ENCODE data around the gene EID2. TPM values are rescaled to one million over a fixed set of nuclear protein-coding genes. Genes with fewer than 3 reads are reported as not detected.

The EID2 gene
- total RNA-seq, 2 experiments from 2014 or later = 17.3 to 22.9 TPM

GRCh38 chr19:39489756-39490155 is 50.2 kb downstream of the EID2 start:
- ChIA-PET CTCF (ENCODE audit: unreplicated experiment) (no interaction called here), POLR2A (no interaction called here)
- no peaks in the 10 kb centered on the region for H3K79me2 ChIP-seq (ENCODE audit: insufficient read depth, low read depth, low read length)
- no peak for DNase-seq (ENCODE audit: low spot score)
- H3K9me3 ChIP-seq (ENCODE audit: low read length) = no peaks in the 10 kb centered on the region
- H3K4me3 ChIP-seq (ENCODE audit: low read depth, low read length, poor library complexity, severe bottlenecking) = no peak overlapping the region
- TF ChIP-seq CTCF (conservative IDR thresholded peaks at IDR 0.05; ENCODE audit: low read length) = no peak
- no peak for TF ChIP-seq EZH2phosphoT487 (IDR thresholded peaks at IDR 0.05; ENCODE audit: borderline replicate concordance, low read depth, low read length)
- BruUV-seq (replicated peaks) = no TSS peak
- no peaks in the 10 kb centered on the region for H3K4me1 ChIP-seq (ENCODE audit: insufficient read depth, low read length, poor library complexity, severe bottlenecking)
- intact Hi-C loops (cut with micrococcal nuclease; ENCODE audit: unreplicated experiment) = no loop called here
- no peak overlapping the region for H3K4me2 ChIP-seq (ENCODE audit: low read length)
- peaks cover 69% of the 10 kb centered on the region for H3K36me3 ChIP-seq (ENCODE audit: insufficient read depth, low read length)
- H3K27ac ChIP-seq (ENCODE audit: low read depth, low read length, poor library complexity, severe bottlenecking) = no peak overlapping the region
- no peak overlapping the region for H2AFZ ChIP-seq (ENCODE audit: low read length)
- H3K9me2 ChIP-seq (ENCODE audit: insufficient read depth, low read length) = no peaks in the 10 kb centered on the region
- no peaks in the 10 kb centered on the region for H4K20me1 ChIP-seq (ENCODE audit: insufficient read depth, low read length)

Small RNA genes lying within 50 kb of the gene (small RNA-seq; reads per million reads assigned to genes)
- gene RPS29P24 = not detected

Other genes with a start within 250 kb of the EID2 start
- gene IFNL1, start 243.8 kb downstream of the EID2 start, total RNA-seq (2014; rRNA removed; shearing (Covaris generic)) = not detected in 2 replicates
- gene IFNL1, start 243.8 kb downstream of the EID2 start, total RNA-seq (2022) = not detected in 2 replicates
- gene LRFN1, start 219.3 kb downstream of the EID2 start, total RNA-seq (2014; rRNA removed; shearing (Covaris generic)) = 1.2 and 2.0 TPM in 2 replicates
- 2.8 and 3.6 TPM in 2 replicates for gene LRFN1, start 219.3 kb downstream of the EID2 start, total RNA-seq (2022)
- gene GMFG, start 204.1 kb downstream of the EID2 start, total RNA-seq (2014; rRNA removed; shearing (Covaris generic)) = 135 and 183 TPM in 2 replicates
- gene GMFG, start 204.1 kb downstream of the EID2 start, total RNA-seq (2022) = 230 and 314 TPM in 2 replicates
- 46.2 and 59.4 TPM in 2 replicates for gene SAMD4B, start 197.7 kb downstream of the EID2 start, total RNA-seq (2014; rRNA removed; shearing (Covaris generic))
- 60.0 and 68.8 TPM in 2 replicates for gene SAMD4B, start 197.7 kb downstream of the EID2 start, total RNA-seq (2022)
- 33.1 and 35.4 TPM in 2 replicates for gene PAF1, start 149.1 kb downstream of the EID2 start, total RNA-seq (2014; rRNA removed; shearing (Covaris generic))
- gene PAF1, start 149.1 kb downstream of the EID2 start, total RNA-seq (2022) = 45.9 and 46.8 TPM in 2 replicates
- gene MED29, start 148.8 kb downstream of the EID2 start, total RNA-seq (2014; rRNA removed; shearing (Covaris generic)) = 15.7 and 28.3 TPM in 2 replicates
- gene MED29, start 148.8 kb downstream of the EID2 start, total RNA-seq (2022) = 31.2 and 31.3 TPM in 2 replicates
- gene ZFP36, start 133.3 kb downstream of the EID2 start, total RNA-seq (2014; rRNA removed; shearing (Covaris generic)) = 19.4 and 21.8 TPM in 2 replicates
- gene ZFP36, start 133.3 kb downstream of the EID2 start, total RNA-seq (2022) = 55.9 and 57.2 TPM in 2 replicates
- gene PLEKHG2, start 127.5 kb downstream of the EID2 start, total RNA-seq (2014; rRNA removed; shearing (Covaris generic)) = 28.3 and 30.4 TPM in 2 replicates
- gene PLEKHG2, start 127.5 kb downstream of the EID2 start, total RNA-seq (2022) = 65.9 and 68.2 TPM in 2 replicates
- 538 and 634 TPM in 2 replicates for gene RPS16, start 104.2 kb downstream of the EID2 start, total RNA-seq (2014; rRNA removed; shearing (Covaris generic))
- 3,661 and 4,044 TPM in 2 replicates for gene RPS16, start 104.2 kb downstream of the EID2 start, total RNA-seq (2022)
- 70.1 and 74.6 TPM in 2 replicates for gene SUPT5H, start 94.6 kb downstream of the EID2 start, total RNA-seq (2014; rRNA removed; shearing (Covaris generic))
- 168 and 175 TPM in 2 replicates for gene SUPT5H, start 94.6 kb downstream of the EID2 start, total RNA-seq (2022)
- gene TIMM50, start 59.3 kb downstream of the EID2 start, total RNA-seq (2014; rRNA removed; shearing (Covaris generic)) = 98.1 and 116 TPM in 2 replicates
- 91.1 and 93.2 TPM in 2 replicates for gene TIMM50, start 59.3 kb downstream of the EID2 start, total RNA-seq (2022)
- gene DLL3, start 41.2 kb downstream of the EID2 start, total RNA-seq (2014; rRNA removed; shearing (Covaris generic)) = 3.4 and 4.4 TPM in 2 replicates
- 3.2 and 4.4 TPM in 2 replicates for gene DLL3, start 41.2 kb downstream of the EID2 start, total RNA-seq (2022)
- not detected in 2 replicates for gene SELENOV, start 25.0 kb downstream of the EID2 start, total RNA-seq (2014; rRNA removed; shearing (Covaris generic))
- not detected in 2 replicates for gene SELENOV, start 25.0 kb downstream of the EID2 start, total RNA-seq (2022)
- gene EID2B, start 7.3 kb downstream of the EID2 start, total RNA-seq (2014; rRNA removed; shearing (Covaris generic)) = 11.7 and 13.9 TPM in 2 replicates
- gene EID2B, start 7.3 kb downstream of the EID2 start, total RNA-seq (2022) = 8.7 and 8.8 TPM in 2 replicates
- gene LGALS13, start 62.4 kb upstream of the EID2 start, total RNA-seq (2014; rRNA removed; shearing (Covaris generic)) = not detected in 2 replicates
- not detected in 2 replicates for gene LGALS13, start 62.4 kb upstream of the EID2 start, total RNA-seq (2022)
- gene LGALS16, start 115.8 kb upstream of the EID2 start, total RNA-seq (2014; rRNA removed; shearing (Covaris generic)) = not detected in 2 replicates
- not detected in 2 replicates for gene LGALS16, start 115.8 kb upstream of the EID2 start, total RNA-seq (2022)
- gene LGALS14, start 164.3 kb upstream of the EID2 start, total RNA-seq (2014; rRNA removed; shearing (Covaris generic)) = not detected in 2 replicates
- not detected in 2 replicates for gene LGALS14, start 164.3 kb upstream of the EID2 start, total RNA-seq (2022)
- not detected in 2 replicates for gene CLC, start 197.9 kb upstream of the EID2 start, total RNA-seq (2014; rRNA removed; shearing (Covaris generic))
- gene CLC, start 197.9 kb upstream of the EID2 start, total RNA-seq (2022) = not detected in 2 replicates
- gene LEUTX, start 238.7 kb upstream of the EID2 start, total RNA-seq (2014; rRNA removed; shearing (Covaris generic)) = not detected in 2 replicates
- not detected in 2 replicates for gene LEUTX, start 238.7 kb upstream of the EID2 start, total RNA-seq (2022)

Data from OCI-LY7 (cell line).